GM19099 (cell line): ENCODE measurements around the gene SMG1.

Experiments
- POLR2A ChIP-seq: IDR thresholded peaks from 3 replicates; pipeline ENCODE4 v1.6.1; 2011; ENCODE audit warnings: low read depth; ENCODE audit not compliant: insufficient read length; ENCODE audit errors: extremely low read depth

Gene SMG1

DNA sequence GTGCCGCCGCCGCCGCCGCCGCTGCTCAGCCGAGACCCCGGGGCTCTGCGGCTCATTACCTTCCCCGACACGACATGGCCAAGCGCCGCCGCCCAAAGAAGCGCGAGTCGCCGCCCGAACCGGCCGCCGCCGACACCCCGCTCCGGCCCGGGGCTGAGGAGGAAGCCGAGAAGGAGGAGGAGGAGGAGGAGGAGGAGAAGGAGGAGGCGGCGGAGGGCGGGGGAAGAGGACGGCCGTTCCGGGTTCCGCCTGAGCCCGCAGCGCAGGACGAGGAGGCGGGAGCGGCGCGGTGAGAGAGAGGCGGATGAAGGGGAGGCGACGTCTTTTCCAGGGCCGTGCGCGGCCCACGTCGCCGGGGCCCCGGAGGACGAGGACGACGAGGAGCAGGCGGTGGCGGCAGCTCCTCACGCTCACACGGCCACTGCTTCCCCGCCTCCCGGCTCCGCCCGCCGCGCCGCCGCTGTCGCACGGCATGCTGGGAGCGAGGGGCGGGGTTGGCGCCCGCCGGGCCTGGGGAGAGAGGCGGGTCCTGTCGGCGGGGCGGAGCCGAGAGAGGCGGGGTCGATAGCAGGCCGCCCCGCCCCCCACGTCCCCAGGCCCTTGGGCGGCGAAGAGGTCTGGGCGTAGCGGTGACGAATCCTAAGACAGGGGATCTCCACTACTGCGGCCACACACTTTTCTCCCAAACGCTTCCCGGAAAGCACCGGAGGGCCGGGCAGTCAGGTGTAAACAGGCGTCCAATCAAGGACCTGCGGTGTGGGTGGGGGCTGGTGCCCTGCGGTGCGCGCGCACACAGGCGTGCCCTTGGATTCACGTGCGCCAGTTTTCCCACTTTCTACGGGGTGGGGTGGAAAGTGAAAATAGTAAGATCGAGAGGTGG lies at the start of gene SMG1:
SMG1 (minus strand) TSS at position 423 of the 880 bp plus-strand sequence; CDS start at position 56, 367 bp downstream.
- TF ChIP-seq POLR2A, result peak; percentile 72

DNA sequence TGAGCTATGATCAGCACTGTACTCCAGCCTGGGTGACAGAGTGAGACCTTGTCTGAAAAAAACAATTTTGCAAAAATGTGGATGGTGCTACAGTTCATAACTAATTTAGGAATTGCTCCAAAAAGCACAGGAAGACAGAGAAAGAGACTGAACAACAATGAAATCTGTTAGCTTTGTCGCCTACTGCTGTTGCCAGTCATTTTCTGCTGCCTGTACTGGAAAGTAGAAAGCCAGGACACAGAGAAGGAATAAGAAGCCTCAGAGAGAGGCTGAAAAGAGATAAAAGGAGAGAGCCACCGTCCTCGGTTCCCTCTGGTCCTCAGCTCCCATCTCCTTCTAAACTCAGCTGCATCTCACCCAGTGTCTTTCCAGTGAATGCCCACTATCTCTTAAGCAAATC lies 48.9 kb upstream of the SMG1 start:
- TF ChIP-seq POLR2A, result no peak

- no peak for TF ChIP-seq POLR2A
These were observed 43.6 kb upstream of the SMG1 start for GRCh38 chr16:18969855-18970240.

DNA sequence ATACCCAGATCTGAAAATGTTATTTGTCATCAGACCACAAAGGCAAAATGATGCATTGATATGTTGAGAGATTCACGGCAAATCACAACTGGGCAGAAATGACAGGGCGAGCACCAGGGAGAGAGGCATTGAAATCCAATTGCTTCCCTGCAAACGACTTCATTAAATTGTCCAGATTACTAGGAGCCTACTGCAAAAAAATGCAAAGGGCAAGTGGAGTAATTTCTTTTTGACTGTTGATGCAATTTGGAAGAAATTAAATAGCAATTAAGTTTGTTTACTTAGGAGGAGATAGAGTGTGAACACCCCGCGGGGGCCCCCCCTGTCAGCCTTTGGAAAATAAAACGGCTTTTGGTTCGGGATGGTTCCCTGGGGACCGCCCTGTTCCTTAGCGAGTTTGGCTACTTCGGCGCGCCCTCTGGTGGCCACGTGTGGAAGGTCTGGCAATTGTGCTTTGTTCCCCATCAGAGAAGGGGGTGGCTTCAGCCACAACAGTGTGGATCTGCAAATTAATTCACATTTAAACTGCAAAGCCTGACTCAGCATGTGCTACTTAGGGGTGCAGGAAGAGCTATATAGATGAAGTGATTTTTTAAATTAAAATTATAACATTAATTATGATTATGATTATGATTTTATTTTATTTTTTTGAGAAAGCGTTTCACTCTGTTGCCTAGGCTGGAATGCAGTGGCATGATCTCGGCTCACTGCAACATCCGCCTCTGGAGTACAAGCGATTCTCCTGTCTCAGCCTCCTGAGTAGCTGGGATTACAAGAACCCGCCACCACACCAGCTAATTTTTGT lies 43.0 kb upstream of the SMG1 start:
- no peak for TF ChIP-seq POLR2A

- TF ChIP-seq POLR2A, result no peak
These were observed 40.6 kb upstream of the SMG1 start for GRCh38 chr16:18966791-18967190.

DNA sequence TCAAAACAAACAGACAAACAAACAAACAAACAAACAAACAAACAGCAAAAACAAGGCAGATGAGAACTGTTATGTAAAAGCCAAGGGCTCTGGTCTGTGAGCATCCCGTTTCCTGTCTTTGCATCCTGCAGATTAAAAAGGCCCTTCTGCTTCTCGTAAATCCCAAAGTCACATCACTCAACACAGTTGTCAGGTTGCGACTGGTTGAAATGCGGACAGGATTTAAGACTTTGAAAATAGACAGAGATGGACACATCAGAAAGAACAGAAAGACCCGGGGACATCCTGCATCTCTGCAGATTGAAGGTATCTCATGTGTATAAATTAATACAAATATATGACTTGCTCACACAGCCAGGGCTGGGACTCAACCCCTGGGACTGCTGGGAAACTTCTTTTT lies 39.3 kb upstream of the SMG1 start:
- TF ChIP-seq POLR2A, result no peak

DNA sequence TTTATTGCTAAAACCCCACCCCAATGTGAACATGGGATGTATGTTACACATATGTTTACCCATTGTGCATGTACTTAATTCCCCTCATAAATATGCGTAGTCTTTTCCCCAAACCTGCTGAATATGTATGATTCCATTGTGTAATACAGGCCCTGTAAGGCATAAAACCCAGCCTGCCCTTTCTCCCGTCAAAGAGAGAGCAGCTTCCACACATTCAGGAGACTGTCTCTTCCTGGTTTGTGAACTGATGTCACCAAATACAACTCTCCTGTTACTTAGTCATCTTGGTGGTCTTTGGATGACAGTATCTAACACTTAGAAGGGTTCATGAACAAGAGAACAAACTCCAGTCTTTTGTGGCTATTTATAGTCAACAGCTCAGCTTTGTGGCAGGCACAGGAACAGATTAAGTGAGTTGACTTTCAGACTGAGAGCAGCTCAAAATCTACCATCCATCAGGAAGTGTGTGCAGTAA lies 32.9 kb upstream of the SMG1 start:
- no peak for TF ChIP-seq POLR2A

DNA sequence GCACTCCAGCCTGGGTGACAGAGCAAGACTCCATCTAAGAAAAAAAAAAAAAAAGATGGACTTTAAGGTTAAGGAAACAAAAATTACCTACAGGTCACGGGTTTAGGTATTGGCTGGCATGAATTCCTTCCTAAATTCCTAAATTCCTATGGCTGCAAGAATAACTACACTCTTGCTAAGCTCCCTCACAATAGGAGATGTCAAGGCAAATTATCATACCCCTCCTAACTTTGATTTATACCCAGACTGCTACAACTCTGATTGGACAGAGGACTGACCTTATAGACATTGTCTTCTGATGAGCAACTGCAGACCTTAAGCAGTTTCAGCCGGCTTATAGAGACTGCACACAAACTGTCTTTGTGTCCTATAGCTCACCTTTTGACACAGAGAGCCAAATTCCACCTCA lies 32.4 kb upstream of the SMG1 start:
- TF ChIP-seq POLR2A, result no peak

GRCh38 chr16:18953547-18953946 lies 27.3 kb upstream of the SMG1 start:
- TF ChIP-seq POLR2A, result no peak

GRCh38 chr16:18950469-18951185 lies 24.4 kb upstream of the SMG1 start:
- TF ChIP-seq POLR2A, result no peak

- no peak for TF ChIP-seq POLR2A
These were observed 22.3 kb upstream of the SMG1 start for GRCh38 chr16:18948372-18949020.

GRCh38 chr16:18945233-18945632 lies 19.0 kb upstream of the SMG1 start:
- TF ChIP-seq POLR2A, result no peak

GRCh38 chr16:18943414-18943813 lies 17.2 kb upstream of the SMG1 start:
- no peak for TF ChIP-seq POLR2A

- TF ChIP-seq POLR2A, result no peak
These were observed 15.9 kb upstream of the SMG1 start for GRCh38 chr16:18942061-18942460.

DNA sequence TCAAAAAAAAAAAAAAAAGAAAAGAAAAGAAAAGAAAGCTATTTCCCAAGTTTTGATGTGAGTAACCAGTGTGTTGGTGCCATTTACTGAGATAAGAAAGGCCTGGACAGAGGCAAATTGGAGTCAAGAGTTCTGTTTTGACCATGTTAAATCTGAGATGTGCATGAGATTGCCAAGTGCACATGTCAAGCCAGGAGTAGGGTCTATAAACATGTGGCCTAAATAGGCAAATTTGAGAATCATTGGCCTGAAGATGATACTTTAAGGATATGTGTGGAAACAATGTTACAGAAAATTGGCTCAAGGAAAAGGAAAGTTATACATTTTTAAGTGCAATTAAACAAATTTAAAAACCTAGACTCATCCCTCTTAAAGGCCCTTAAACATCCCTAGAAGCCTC lies 15.3 kb upstream of the SMG1 start:
- no peak for TF ChIP-seq POLR2A
